Fibroblast of lung (primary cell): ENCODE data around the gene INHBE. TPM values are rescaled to one million over a fixed set of nuclear protein-coding genes. Genes with fewer than 3 reads are reported as not detected.
"Not testable (repeated sequence)": the region's sequence is repeated elsewhere in the genome, so short reads cannot be mapped to it uniquely, and the experiment has no call there.

Experiments
- DNase-seq, 2 donors: peaks; one replicate each; pipeline versions ENCODE4 v3.0.0 to v3.0.0-alpha.2; 2010; ENCODE audit warnings: low read depth in 2 of 2
- H2AFZ ChIP-seq: 2 replicates; pipeline ENCODE4 v1.5.1; 2012; ENCODE audit warnings: low read length, control low read depth, inconsistent platforms
- H3K27ac ChIP-seq: 2 replicates; pipeline ENCODE4 v1.5.1; 2011; ENCODE audit warnings: low read length, control low read depth; ENCODE audit not compliant: insufficient read depth
- H3K27me3 ChIP-seq: 2 replicates; pipeline ENCODE4 v1.5.1; 2011; ENCODE audit warnings: mild to moderate bottlenecking, low read length; ENCODE audit not compliant: control insufficient read depth, insufficient read depth
- H3K36me3 ChIP-seq: 2 replicates; pipeline ENCODE4 v1.5.1; 2011; ENCODE audit warnings: low read length; ENCODE audit not compliant: control insufficient read depth, insufficient read depth
- H3K4me1 ChIP-seq: 2 replicates; pipeline ENCODE4 v1.5.1; 2011; ENCODE audit warnings: low read length; ENCODE audit not compliant: control insufficient read depth, insufficient read depth; ENCODE audit errors: extremely low read depth
- H3K4me2 ChIP-seq: 2 replicates; pipeline ENCODE4 v1.5.1; 2011; ENCODE audit warnings: low read length, control low read depth; ENCODE audit not compliant: insufficient read depth; ENCODE audit errors: extremely low read depth
- H3K4me3 ChIP-seq, 4 experiments: fragments of 200-600 bp in 1 of 4; sonication (generic) in 1 of 4; replicated peaks in 1 of 4; 2 replicates each; pipeline ENCODE4 v1.5.1; 2011 to 2016; ENCODE audit warnings: low read length in 4 of 4, low read depth in 3 of 4, mild to moderate bottlenecking in 3 of 4, control low read depth in 2 of 4, inconsistent platforms in 1 of 4, mixed read lengths in 1 of 4; ENCODE audit not compliant: insufficient read depth in 1 of 4; ENCODE audit errors: control extremely low read depth in 1 of 4
- H3K79me2 ChIP-seq: 2 replicates; pipeline ENCODE4 v1.5.1; 2012; ENCODE audit warnings: mild to moderate bottlenecking, low read length, inconsistent platforms; ENCODE audit not compliant: control insufficient read depth, insufficient read depth
- H3K9ac ChIP-seq: 2 replicates; pipeline ENCODE4 v1.5.1; 2011; ENCODE audit warnings: mild to moderate bottlenecking, low read length, control low read depth; ENCODE audit not compliant: insufficient read depth
- H3K9me3 ChIP-seq: 2 replicates; pipeline ENCODE4 v1.5.1; 2012; ENCODE audit warnings: low read depth, low read length; ENCODE audit not compliant: control insufficient read depth, insufficient read depth
- H4K20me1 ChIP-seq: 2 replicates; pipeline ENCODE4 v1.5.1; 2011; ENCODE audit warnings: low read length; ENCODE audit not compliant: control insufficient read depth, insufficient read depth; ENCODE audit errors: extremely low read depth
- CTCF ChIP-seq, 2 donors: IDR thresholded peaks in 1 of 2; conservative IDR thresholded peaks in 1 of 2; 1 replicate in 1 of 2; 2 replicates in 1 of 2; pipeline ENCODE4 v1.5.1; 2011 to 2012; ENCODE audit warnings: low read length in 2 of 2, control low read depth in 1 of 2, inconsistent platforms in 1 of 2, low read depth in 1 of 2, mild to moderate bottlenecking in 1 of 2
- EZH2 ChIP-seq: IDR thresholded peaks from 2 replicates; pipeline ENCODE4 v1.5.1; 2012; ENCODE audit warnings: low read length, control low read depth, mild to moderate bottlenecking; ENCODE audit errors: missing control alignments
- polyA plus RNA-seq, 2 donors: library from polyadenylated mRNA; depleted of rRNA in 1 of 2; stranded (reverse) in 1 of 2; unstranded in 1 of 2; fragments of >200 nt; gene quantifications; 2 replicates each; pipeline ENCODE4 v1.2.1, GENCODE V29; 2011 to 2012; ENCODE audit warnings: missing spikeins in 1 of 2
- total RNA-seq: library from RNA; depleted of rRNA; stranded (reverse); fragments of >200 nt; gene quantifications from 2 replicates; pipeline ENCODE4 v1.2.1, GENCODE V29; 2014

INHBE gene
- total and polyA plus RNA-seq, 2 donors (not counting 1 experiment from before 2014, with no cell fraction given) = 0.67 to 26.4 TPM

- H3K9me3 ChIP-seq = no peaks in the 10 kb centered on the region
- H3K79me2 ChIP-seq = no peaks in the 10 kb centered on the region
- peaks cover 26% of the 10 kb centered on the region for H3K36me3 ChIP-seq
- no peaks in the 10 kb centered on the region for H3K27me3 ChIP-seq
- no peak for DNase-seq
- H2AFZ ChIP-seq = no peak overlapping the region
- no peak overlapping the region for H3K4me3 ChIP-seq
- H3K4me1 ChIP-seq = no peaks in the 10 kb centered on the region
- H3K27ac ChIP-seq = no peak overlapping the region
- TF ChIP-seq CTCF (conservative IDR thresholded peaks at IDR 0.05 in 1 of 2, IDR thresholded peaks at IDR 0.05 in 1 of 2; ENCODE audit: low read depth in 1 of 2, low read length in 2 of 2) = no peak
- TF ChIP-seq EZH2 = no peak
- no peak overlapping the region for H3K4me2 ChIP-seq
- H3K9ac ChIP-seq = no peak overlapping the region
- H4K20me1 ChIP-seq = no peaks in the 10 kb centered on the region
Observed at GRCh38 chr12:57500213-57500612, 45.1 kb downstream of the INHBE start.

- not testable (repeated sequence) for H4K20me1 ChIP-seq, DNase-seq, H3K4me3 ChIP-seq, H3K79me2 ChIP-seq, H2AFZ ChIP-seq, H3K4me2 ChIP-seq, H3K27me3 ChIP-seq, H3K9ac ChIP-seq, H3K9me3 ChIP-seq, H3K4me1 ChIP-seq, H3K27ac ChIP-seq
- H3K36me3 ChIP-seq = peaks cover 26% of the 10 kb centered on the region
Observed at GRCh38 chr12:57502311-57502969, 47.3 kb downstream of the INHBE start.

- H3K4me2 ChIP-seq, H3K27ac ChIP-seq, H3K4me1 ChIP-seq, H3K4me3 ChIP-seq, DNase-seq, H3K79me2 ChIP-seq, H3K9ac ChIP-seq, H3K27me3 ChIP-seq, H3K9me3 ChIP-seq, H2AFZ ChIP-seq, H4K20me1 ChIP-seq, H3K36me3 ChIP-seq: not testable (repeated sequence)
Observed at GRCh38 chr12:57506541-57506940, 51.4 kb downstream of the INHBE start.

Other genes starting within 250 kb of the INHBE start
- gene NXPH4, start 238.5 kb upstream of the INHBE start, total RNA-seq = 0.50 and 1.0 TPM in 2 replicates
- gene NXPH4, start 238.5 kb upstream of the INHBE start, polyA plus RNA-seq = 0.30 and 1.9 TPM in 2 replicates
- gene SHMT2, start 225.6 kb upstream of the INHBE start, total RNA-seq = 358 and 380 TPM in 2 replicates
- 139 and 154 TPM in 2 replicates for gene SHMT2, start 225.6 kb upstream of the INHBE start, polyA plus RNA-seq
- 0.26 and 0.33 TPM in 2 replicates for gene STAC3, start 204.1 kb upstream of the INHBE start, total RNA-seq
- 0.18 and 0.33 TPM in 2 replicates for gene STAC3, start 204.1 kb upstream of the INHBE start, polyA plus RNA-seq
- 11.3 and 21.3 TPM in 2 replicates for gene R3HDM2, start 24.3 kb upstream of the INHBE start, total RNA-seq
- 18.5 and 22.8 TPM in 2 replicates for gene R3HDM2, start 24.3 kb upstream of the INHBE start, polyA plus RNA-seq
- gene INHBC, start 20.5 kb upstream of the INHBE start, total RNA-seq = not detected in 2 replicates
- gene INHBC, start 20.5 kb upstream of the INHBE start, polyA plus RNA-seq = 0.05 TPM in 1 of 2 replicates, not detected in the other
- gene GLI1, start 4.5 kb downstream of the INHBE start, total RNA-seq = 1.0 and 2.0 TPM in 2 replicates
- 0.40 and 0.97 TPM in 2 replicates for gene GLI1, start 4.5 kb downstream of the INHBE start, polyA plus RNA-seq
- gene ARHGAP9, start 24.6 kb downstream of the INHBE start, total RNA-seq = under 0.01 TPM in 2 replicates
- gene ARHGAP9, start 24.6 kb downstream of the INHBE start, polyA plus RNA-seq = 0.08 and 0.10 TPM in 2 replicates
- 223 and 352 TPM in 2 replicates for gene MARS1, start 32.8 kb downstream of the INHBE start, total RNA-seq
- 89.9 and 103 TPM in 2 replicates for gene MARS1, start 32.8 kb downstream of the INHBE start, polyA plus RNA-seq
- gene DDIT3, start 65.2 kb downstream of the INHBE start, total RNA-seq = 249 and 265 TPM in 2 replicates
- gene DDIT3, start 65.2 kb downstream of the INHBE start, polyA plus RNA-seq = 32.5 and 57.8 TPM in 2 replicates
- 5.1 and 7.1 TPM in 2 replicates for gene MBD6, start 67.5 kb downstream of the INHBE start, total RNA-seq
- gene MBD6, start 67.5 kb downstream of the INHBE start, polyA plus RNA-seq = 3.0 and 3.1 TPM in 2 replicates
- gene DCTN2, start 91.9 kb downstream of the INHBE start, total RNA-seq = 101 and 108 TPM in 2 replicates
- 211 and 229 TPM in 2 replicates for gene DCTN2, start 91.9 kb downstream of the INHBE start, polyA plus RNA-seq
- 0.51 and 1.3 TPM in 2 replicates for gene KIF5A, start 94.7 kb downstream of the INHBE start, total RNA-seq
- 0.53 and 0.89 TPM in 2 replicates for gene KIF5A, start 94.7 kb downstream of the INHBE start, polyA plus RNA-seq
- gene PIP4K2C, start 135.9 kb downstream of the INHBE start, total RNA-seq = 9.0 and 11.9 TPM in 2 replicates
- gene PIP4K2C, start 135.9 kb downstream of the INHBE start, polyA plus RNA-seq = 24.3 and 25.2 TPM in 2 replicates
- gene DTX3, start 149.5 kb downstream of the INHBE start, total RNA-seq = 16.4 and 30.4 TPM in 2 replicates
- 12.1 and 17.3 TPM in 2 replicates for gene DTX3, start 149.5 kb downstream of the INHBE start, polyA plus RNA-seq
- 34.4 and 40.0 TPM in 2 replicates for gene ARHGEF25, start 156.1 kb downstream of the INHBE start, total RNA-seq
- gene ARHGEF25, start 156.1 kb downstream of the INHBE start, polyA plus RNA-seq = 12.1 and 15.7 TPM in 2 replicates
- gene B4GALNT1, start 177.9 kb downstream of the INHBE start, total RNA-seq = 0.51 and 2.3 TPM in 2 replicates
- gene B4GALNT1, start 177.9 kb downstream of the INHBE start, polyA plus RNA-seq = 1.3 and 3.4 TPM in 2 replicates
- gene OS9, start 238.8 kb downstream of the INHBE start, total RNA-seq = 170 and 260 TPM in 2 replicates
- 274 and 316 TPM in 2 replicates for gene OS9, start 238.8 kb downstream of the INHBE start, polyA plus RNA-seq